Measurements from ENCODE around the gene ZNF648. TPM values are rescaled to one million over a fixed set of nuclear protein-coding genes. Genes with fewer than 3 reads are reported as not detected.

ZNF648 gene
- total RNA-seq (2012; rRNA removed) (not detected in 2 replicates), polyA plus RNA-seq (2012; rRNA removed) (not detected in 2 replicates), Bru-seq, nascent RNA (not detected), BruChase-seq, experiment 1, labeled RNA remaining after a 6-hour chase (not detected), BruChase-seq, experiment 2, labeled RNA remaining after a 2-hour chase (not detected)
- not detected in 2 replicates for polyA plus RNA-seq (2012; cell fraction: cytosol; rRNA removed)
- polyA plus RNA-seq (2012; cell fraction: nucleus; rRNA removed; ENCODE audit: low replicate concordance), result not detected in 2 replicates
- long read RNA-seq, result 0 reads

GRCh38 chr1:182061594-182061993 is at the start of gene ZNF648:
ZNF648 (minus strand) TSS chr1:182061712; CDS start chr1:182058010, 3,702 bp downstream.
- no peak within 1 kb of the TSS for H2AK5ac ChIP-seq (ENCODE audit: low read depth, low read length)
- intact Hi-C loops (cut with micrococcal nuclease) (no loop called here), in situ Hi-C loops (cut with MboI; ENCODE audit: low sequenced_read_pairs) (loop anchor here (25.0 kb wide), 1 partner anchor 849 kb away; no protein-coding TSS in a partner anchor), dilution Hi-C loops (cut with HindIII; ENCODE audit: low sequenced_read_pairs, unreplicated experiment) (no loop called here)
- H3K14ac ChIP-seq (replicated peaks; ENCODE audit: low read depth, low read length), result no peak within 1 kb of the TSS
- no peaks in the 10 kb centered on the region for H3K9me1 ChIP-seq (ENCODE audit: insufficient read depth, low read length)
- TF ChIP-seq FOS (IDR thresholded peaks at IDR 0.05; ENCODE audit: low read depth, low read length), result no peak
- no peak for TF ChIP-seq RCOR1 (IDR thresholded peaks at IDR 0.05; ENCODE audit: insufficient replicate concordance, low read length)
- TF ChIP-seq CEBPB (IDR thresholded peaks at IDR 0.05; ENCODE audit: low read depth, low read length), result no peak
- TF ChIP-seq MXI1 (IDR thresholded peaks at IDR 0.05; ENCODE audit: borderline replicate concordance, low read depth, low read length), result no peak
- no peak for TF ChIP-seq BHLHE40 (IDR thresholded peaks at IDR 0.05; ENCODE audit: low read depth, low read length)
- TF ChIP-seq SMC3 (IDR thresholded peaks at IDR 0.05; ENCODE audit: low read depth, low read length), result no peak
- no peak for TF ChIP-seq MAFK (IDR thresholded peaks at IDR 0.05; ENCODE audit: low read depth, low read length)
- no peak for TF ChIP-seq POLR2A (IDR thresholded peaks at IDR 0.05; ENCODE audit: low read depth, low read length)
- no peak for TF ChIP-seq MAZ (IDR thresholded peaks at IDR 0.05; ENCODE audit: borderline replicate concordance, low read depth, low read length)
- TF ChIP-seq NFE2L2 (IDR thresholded peaks at IDR 0.05; ENCODE audit: low read depth, low read length), result no peak
- TF ChIP-seq RFX5 (IDR thresholded peaks at IDR 0.05; ENCODE audit: low read depth, low read length), result no peak
- TF ChIP-seq CTCF (conservative IDR thresholded peaks at IDR 0.05; ENCODE audit: low read depth, low read length), result no peak
- TF ChIP-seq ELK1 (IDR thresholded peaks at IDR 0.05; ENCODE audit: borderline replicate concordance, low read depth, low read length), result no peak
- TF ChIP-seq CHD1 (IDR thresholded peaks at IDR 0.05; ENCODE audit: low read depth, low read length), result no peak
- no peak for TF ChIP-seq USF2 (IDR thresholded peaks at IDR 0.05; ENCODE audit: low read depth, low read length)
- DNase-seq, result no peak
- H4K20me1 ChIP-seq (ENCODE audit: insufficient read depth, low read length), result no peaks in the 10 kb centered on the region
- H3K18ac ChIP-seq (ENCODE audit: low read depth, low read length), result no peak within 1 kb of the TSS
- POLR2A ChIA-PET (ENCODE audit: unreplicated experiment), result no interaction called here
- ATAC-seq (ENCODE audit: low read depth), result no peak
- H2BK5ac ChIP-seq (ENCODE audit: low read depth, low read length, poor library complexity, severe bottlenecking), result no peak within 1 kb of the TSS
- peaks cover 4% of the 10 kb centered on the region for H3K9me3 ChIP-seq (ENCODE audit: control insufficient read depth, insufficient read depth, low read length)
- H2AK9ac ChIP-seq (replicated peaks; ENCODE audit: low read depth, low read length, poor library complexity), result no peak within 1 kb of the TSS
- H3K27ac ChIP-seq (ENCODE audit: insufficient read depth, low read length), result no peak within 1 kb of the TSS
- no peak within 1 kb of the TSS for H3K56ac ChIP-seq (ENCODE audit: extremely low read depth, insufficient read depth, low read length)
- H3K23ac ChIP-seq (ENCODE audit: low read depth, low read length), result no peak within 1 kb of the TSS
- H3K4ac ChIP-seq (ENCODE audit: low read depth, low read length), result no peak within 1 kb of the TSS
- H3K27me3 ChIP-seq (ENCODE audit: control insufficient read depth, insufficient read depth, low read length), result no peaks in the 10 kb centered on the region
- 0% methylated on average over 1 of the region's 4 CpGs; no CpG with 5 or more reads in 1 of the 2 experiments for WGBS, 2 experiments (ENCODE audit: extremely low coverage in 2 of 2, insufficient read length in 1 of 2)
- no peak within 1 kb of the TSS for H2BK20ac ChIP-seq (ENCODE audit: low read depth, low read length)
- H4K91ac ChIP-seq (ENCODE audit: insufficient read depth, low read depth, low read length), result no peak within 1 kb of the TSS
- CTCF ChIA-PET, result no interaction called here
- no peaks in the 10 kb centered on the region for H3K4me1 ChIP-seq (ENCODE audit: control insufficient read depth, insufficient read depth, low read length)
- no peaks in the 10 kb centered on the region for H3K36me3 ChIP-seq (ENCODE audit: control insufficient read depth, insufficient read depth, low read length)
- no peak within 1 kb of the TSS for H3K4me2 ChIP-seq (ENCODE audit: low read depth, low read length)
- no TSS peak for BruUV-seq (replicated peaks)
- no peak within 1 kb of the TSS for H2BK15ac ChIP-seq (ENCODE audit: low read depth, low read length)
- H4K8ac ChIP-seq (ENCODE audit: low read depth in 2 of 2, low read length in 2 of 2), result no peak within 1 kb of the TSS
- no peak within 1 kb of the TSS for H3K9ac ChIP-seq (ENCODE audit: low read depth, low read length)
- H2BK120ac ChIP-seq (ENCODE audit: low read depth, low read length), result no peak within 1 kb of the TSS
- no peaks in the 10 kb centered on the region for H3K79me1 ChIP-seq (ENCODE audit: low read depth in 1 of 2, low read length in 2 of 2)
- H4K5ac ChIP-seq (ENCODE audit: low read depth, low read length), result no peak within 1 kb of the TSS
- H3K4me3 ChIP-seq (ENCODE audit: insufficient read depth, low read depth, low read length), result no peak within 1 kb of the TSS
- H2AFZ ChIP-seq (replicated peaks; ENCODE audit: low read length, poor library complexity), result no peak within 1 kb of the TSS
